Caco-2 (cell line): ENCODE data around the gene TNS3. TPM values are rescaled to one million over a fixed set of nuclear protein-coding genes. Genes with fewer than 3 reads are reported as not detected.

ENCODE experiments used
- BruUV-seq: library from RNA; stranded (reverse); fragments of 400-500 nt; replicated peaks from 2 replicates; lab custom pipeline; 2021; lab: Mats Ljungman, UMichigan
- CTCF ChIA-PET: fragments of 300-600 bp; sonication (Branson Sonifier 250); formaldehyde crosslinking; loops from one replicate; lab custom pipeline; 2022; ENCODE audit warnings: antibody characterized with exemption; lab: Charles Lee
- POLR2A ChIA-PET: fragments of 300-600 bp; sonication (Branson Sonifier 250); formaldehyde crosslinking; loops from one replicate; lab custom pipeline; 2022; ENCODE audit warnings: antibody characterized with exemption; lab: Charles Lee
- DNase-seq, 2 experiments: peaks; one replicate each; pipeline versions ENCODE4 v3.0.0 to v3.0.0-alpha.2; 2020 to 2022
- H3K27me3 ChIP-seq: replicated peaks from 2 replicates; pipeline ENCODE4 v1.6.0; 2011; ENCODE audit warnings: low read length; ENCODE audit not compliant: control insufficient read depth, insufficient read depth
- H3K36me3 ChIP-seq: 2 replicates; pipeline ENCODE4 v1.5.1; 2011; ENCODE audit warnings: low read length; ENCODE audit not compliant: control insufficient read depth, insufficient read depth
- H3K4me1 ChIP-seq: fragments of 250-450 bp; sonication (Bioruptor Pico); 2 replicates; pipeline ENCODE4 v1.5.1; 2020; ENCODE audit warnings: mild to moderate bottlenecking
- H3K4me3 ChIP-seq: 2 replicates; pipeline ENCODE4 v1.5.1; 2011; ENCODE audit warnings: low read depth, mild to moderate bottlenecking, control low read depth, low read length
- H3K9me3 ChIP-seq: fragments of 250-450 bp; sonication (Bioruptor Pico); 2 replicates; pipeline ENCODE4 v1.5.1; 2020; ENCODE audit warnings: mild to moderate bottlenecking, moderate library complexity
- H3K27ac Mint-ChIP-seq: one replicate; pipeline ENCODE4 v1.8.0; 2022; ENCODE audit warnings: mixed read lengths; ENCODE audit not compliant: unreplicated experiment
- H3K27me3 Mint-ChIP-seq: one replicate; pipeline ENCODE4 v1.8.0; 2022; ENCODE audit warnings: mixed read lengths; ENCODE audit not compliant: insufficient read depth, unreplicated experiment
- H3K36me3 Mint-ChIP-seq: one replicate; pipeline ENCODE4 v1.8.0; 2022; ENCODE audit warnings: mild to moderate bottlenecking, mixed read lengths; ENCODE audit not compliant: insufficient read depth, unreplicated experiment
- H3K4me1 Mint-ChIP-seq: one replicate; pipeline ENCODE4 v1.8.0; 2022; ENCODE audit warnings: low read depth, mixed read lengths; ENCODE audit not compliant: unreplicated experiment
- H3K4me3 Mint-ChIP-seq: one replicate; pipeline ENCODE4 v1.8.0; 2022; ENCODE audit warnings: mild to moderate bottlenecking, moderate library complexity, mixed read lengths; ENCODE audit not compliant: unreplicated experiment
- H3K9me3 Mint-ChIP-seq: one replicate; pipeline ENCODE4 v1.8.0; 2022; ENCODE audit warnings: mixed read lengths; ENCODE audit not compliant: unreplicated experiment
- intact Hi-C: fragments of 100-400 bp; cut with micrococcal nuclease; formaldehyde crosslinking; loops from one replicate; pipeline ENCODE4 v1.10.0; 2022; ENCODE audit not compliant: unreplicated experiment
- total RNA-seq: library from RNA; stranded (reverse); gene quantifications from 2 replicates; pipeline ENCODE4 v1.2.3, GENCODE V29; 2022
- TF ChIP-seq, protein P1 (sequence below), 2 experiments: fragments of 200-600 bp in 1 of 2; IDR thresholded peaks; 1 replicate in 1 of 2; 2 replicates in 1 of 2; pipeline versions ENCODE4 v1.5.1 to v1.8.0; 2011 to 2022; ENCODE audit warnings: antibody characterized with exemption in 1 of 2, control low read depth in 1 of 2, inconsistent platforms in 1 of 2, low read depth in 1 of 2, low read length in 1 of 2, mild to moderate bottlenecking in 1 of 2, moderate library complexity in 1 of 2; ENCODE audit not compliant: insufficient read depth in 1 of 2, severe bottlenecking in 1 of 2, unreplicated experiment in 1 of 2

Gene TNS3
- total RNA-seq, 1 experiment from 2014 or later: 263 TPM

DNA sequence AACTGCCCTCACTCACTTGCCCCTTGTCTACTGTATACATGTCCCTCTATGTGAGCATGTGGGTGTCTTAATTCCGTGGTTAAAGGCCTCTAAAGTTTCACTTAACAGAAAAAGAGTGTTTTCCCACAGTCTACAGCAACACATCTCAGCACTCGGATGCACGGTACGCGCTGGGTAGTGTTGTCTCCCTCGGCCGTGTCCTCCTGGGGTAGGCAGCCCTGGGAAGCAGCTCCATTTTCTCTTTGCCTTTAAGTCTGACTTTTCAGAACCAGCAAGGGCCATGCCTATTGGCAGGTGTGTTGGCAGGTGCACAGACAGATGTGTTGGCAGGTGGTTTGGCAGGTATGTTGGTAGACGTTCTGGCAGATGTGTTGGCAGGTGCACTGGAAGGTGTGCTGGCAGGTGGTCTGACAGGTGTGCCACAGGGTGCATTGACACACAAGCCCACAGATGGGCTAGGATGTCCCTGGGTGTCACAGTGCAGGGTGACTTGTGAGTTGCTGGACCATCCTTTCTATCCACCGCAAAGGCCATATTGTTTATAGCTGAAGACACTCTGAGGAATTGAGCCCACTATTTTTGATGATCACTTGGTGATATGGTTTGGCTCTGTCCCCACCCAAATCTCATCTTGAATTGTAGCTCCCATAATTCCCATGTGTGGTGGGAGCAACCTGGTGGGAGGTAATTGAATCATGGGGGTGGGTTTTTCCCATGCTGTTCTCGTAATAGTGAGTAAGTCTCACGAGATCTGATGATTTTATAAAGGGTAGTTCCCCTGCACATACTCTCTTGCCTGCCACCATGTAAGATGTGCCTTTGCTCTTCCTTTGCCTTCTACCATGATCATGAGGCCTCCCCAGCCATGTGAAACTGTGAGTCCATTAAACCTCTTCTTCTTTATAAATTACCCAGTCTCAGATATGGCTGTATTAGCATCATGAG lies 296.9 kb downstream of the TNS3 start:
- BruUV-seq: no TSS peak
- Mint-ChIP-seq H3K4me1 (peaks cover 11% of the 10 kb centered on the region), H3K9me3 (no peaks in the 10 kb centered on the region), H3K27ac (peak overlapping the region; percentile 42), H3K4me3 (no peak overlapping the region), H3K36me3 (peaks cover 99% of the 10 kb centered on the region), H3K27me3 (no peaks in the 10 kb centered on the region)
- Histone ChIP-seq H3K27me3 (no peaks in the 10 kb centered on the region), H3K4me1 (peaks cover 15% of the 10 kb centered on the region), H3K4me3 (no peak overlapping the region), H3K9me3 (no peaks in the 10 kb centered on the region), H3K36me3 (peaks cover 13% of the 10 kb centered on the region)
- ChIA-PET POLR2A (no interaction called here), CTCF (no interaction called here)
- intact Hi-C loops: no loop called here
- TF ChIP-seq, protein P1, sequence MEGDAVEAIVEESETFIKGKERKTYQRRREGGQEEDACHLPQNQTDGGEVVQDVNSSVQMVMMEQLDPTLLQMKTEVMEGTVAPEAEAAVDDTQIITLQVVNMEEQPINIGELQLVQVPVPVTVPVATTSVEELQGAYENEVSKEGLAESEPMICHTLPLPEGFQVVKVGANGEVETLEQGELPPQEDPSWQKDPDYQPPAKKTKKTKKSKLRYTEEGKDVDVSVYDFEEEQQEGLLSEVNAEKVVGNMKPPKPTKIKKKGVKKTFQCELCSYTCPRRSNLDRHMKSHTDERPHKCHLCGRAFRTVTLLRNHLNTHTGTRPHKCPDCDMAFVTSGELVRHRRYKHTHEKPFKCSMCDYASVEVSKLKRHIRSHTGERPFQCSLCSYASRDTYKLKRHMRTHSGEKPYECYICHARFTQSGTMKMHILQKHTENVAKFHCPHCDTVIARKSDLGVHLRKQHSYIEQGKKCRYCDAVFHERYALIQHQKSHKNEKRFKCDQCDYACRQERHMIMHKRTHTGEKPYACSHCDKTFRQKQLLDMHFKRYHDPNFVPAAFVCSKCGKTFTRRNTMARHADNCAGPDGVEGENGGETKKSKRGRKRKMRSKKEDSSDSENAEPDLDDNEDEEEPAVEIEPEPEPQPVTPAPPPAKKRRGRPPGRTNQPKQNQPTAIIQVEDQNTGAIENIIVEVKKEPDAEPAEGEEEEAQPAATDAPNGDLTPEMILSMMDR (IDR thresholded peaks at IDR 0.05; ENCODE audit: insufficient read depth in 1 of 2, low read depth in 1 of 2, low read length in 1 of 2, severe bottlenecking in 1 of 2, unreplicated experiment in 1 of 2): no peak
- no peak for DNase-seq

DNA sequence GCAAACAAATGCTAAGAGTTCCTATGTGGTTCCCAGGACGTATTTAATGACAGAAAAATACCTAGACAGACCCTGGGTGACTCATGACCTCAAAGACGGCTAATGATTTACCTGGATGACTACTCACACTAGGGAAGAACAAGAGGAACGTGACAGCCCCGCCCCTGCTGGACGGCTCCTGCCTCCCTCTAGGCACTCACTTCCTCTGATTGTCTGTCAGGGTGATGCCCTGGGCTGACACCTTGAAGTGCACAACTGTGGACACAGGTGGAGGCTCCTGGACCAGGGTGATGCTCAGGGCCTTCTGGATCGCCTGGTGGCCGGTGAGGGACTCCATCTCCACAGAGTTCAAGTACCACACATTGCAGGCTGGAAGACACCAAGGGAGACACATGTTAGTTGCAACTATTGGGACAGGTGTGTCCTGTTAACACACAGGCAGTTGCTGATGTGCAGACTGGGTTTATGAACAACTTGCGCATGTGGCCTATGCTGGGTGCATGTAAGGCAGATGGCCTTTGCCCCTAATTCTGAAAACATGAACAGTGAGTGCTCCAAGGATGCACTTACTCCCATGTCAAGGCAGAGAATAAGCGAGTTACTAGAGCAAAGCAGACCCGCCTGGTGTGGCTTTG lies 298.3 kb downstream of the TNS3 start:
- Histone ChIP-seq H3K9me3 (no peaks in the 10 kb centered on the region), H3K4me1 (peaks cover 15% of the 10 kb centered on the region), H3K36me3 (peaks cover 13% of the 10 kb centered on the region), H3K4me3 (no peak overlapping the region), H3K27me3 (no peaks in the 10 kb centered on the region)
- no peaks in the 10 kb centered on the region for H3K9me3 Mint-ChIP-seq
- TF ChIP-seq, protein P1 (IDR thresholded peaks at IDR 0.05; ENCODE audit: insufficient read depth in 1 of 2, low read depth in 1 of 2, low read length in 1 of 2, severe bottlenecking in 1 of 2, unreplicated experiment in 1 of 2): peak in 1 of 2 experiments; percentile 4
- intact Hi-C loops: loop anchor here (1.0 kb wide), 1 partner anchor 10 kb away; no protein-coding TSS in a partner anchor
- peak; percentile 74 to 86 for DNase-seq
- no peak overlapping the region for H3K27ac Mint-ChIP-seq
- no TSS peak for BruUV-seq
- ChIA-PET POLR2A (no interaction called here), CTCF (no interaction called here)
- H3K27me3 Mint-ChIP-seq: no peaks in the 10 kb centered on the region
- no peak overlapping the region for H3K4me3 Mint-ChIP-seq
- H3K4me1 Mint-ChIP-seq: peaks cover 11% of the 10 kb centered on the region
- H3K36me3 Mint-ChIP-seq: peaks cover 100% of the 10 kb centered on the region

DNA sequence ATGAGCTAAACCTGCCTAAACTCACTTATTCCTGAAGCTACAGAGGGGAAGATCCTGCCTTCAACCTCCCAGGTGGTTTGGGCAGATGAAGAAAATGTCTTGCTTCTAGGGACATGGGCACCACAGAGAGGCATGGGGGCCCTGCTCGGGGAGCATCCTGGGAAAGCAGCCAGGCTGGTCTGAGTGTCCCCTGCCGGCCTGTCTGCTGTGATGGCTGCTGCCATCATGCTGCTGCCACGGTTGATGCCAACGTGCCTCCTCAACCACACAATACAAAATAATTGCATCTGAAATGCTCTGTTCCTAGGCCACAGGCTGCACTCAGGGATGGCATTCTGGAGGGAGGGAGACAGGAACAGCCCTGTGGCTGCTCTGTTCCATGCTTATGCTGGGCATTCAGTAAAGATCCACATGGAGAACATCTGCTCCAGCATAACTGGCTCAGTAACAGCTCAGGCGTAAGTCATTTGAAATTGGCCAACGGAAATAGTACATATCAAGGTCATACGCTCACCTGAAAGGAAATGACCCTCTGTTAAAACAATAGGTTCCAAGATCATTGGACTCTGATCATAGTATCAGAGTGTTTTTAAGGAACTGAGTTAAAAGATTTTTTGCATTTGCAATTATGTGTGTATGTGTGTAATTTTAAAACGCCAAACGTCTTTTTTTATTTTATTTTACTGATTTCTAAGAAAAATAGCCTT lies 299.0 kb downstream of the TNS3 start:
- peaks cover 11% of the 10 kb centered on the region for H3K4me1 Mint-ChIP-seq
- POLR2A ChIA-PET: no interaction called here
- H3K27ac Mint-ChIP-seq: peak overlapping the region; percentile 35
- Histone ChIP-seq H3K4me1 (peaks cover 15% of the 10 kb centered on the region), H3K36me3 (peaks cover 13% of the 10 kb centered on the region), H3K27me3 (no peaks in the 10 kb centered on the region), H3K4me3 (no peak overlapping the region), H3K9me3 (no peaks in the 10 kb centered on the region)
- H3K4me3 Mint-ChIP-seq: no peak overlapping the region
- CTCF ChIA-PET: interaction anchor here (1.4 kb wide), 1 partner anchor 17 kb away, joined by 3 read pairs; no protein-coding TSS in a partner anchor
- DNase-seq: no peak
- H3K36me3 Mint-ChIP-seq: peaks cover 100% of the 10 kb centered on the region
- no TSS peak for BruUV-seq
- intact Hi-C loops: loop anchor here (1.0 kb wide), 1 partner anchor 10 kb away; no protein-coding TSS in a partner anchor
- TF ChIP-seq, protein P1 (IDR thresholded peaks at IDR 0.05; ENCODE audit: insufficient read depth in 1 of 2, low read depth in 1 of 2, low read length in 1 of 2, severe bottlenecking in 1 of 2, unreplicated experiment in 1 of 2): no peak
- H3K27me3 Mint-ChIP-seq: no peaks in the 10 kb centered on the region
- H3K9me3 Mint-ChIP-seq: no peaks in the 10 kb centered on the region
